ENCODE results near the gene PMP22.
A peak's percentile ranks its signal among the peaks of the same experiment; 100 is the strongest.

The PMP22 gene

GRCh38 chr17:15260376-15261257 is 4.5 kb downstream of the PMP22 start:
- TF ChIP-seq, protein P1, sequence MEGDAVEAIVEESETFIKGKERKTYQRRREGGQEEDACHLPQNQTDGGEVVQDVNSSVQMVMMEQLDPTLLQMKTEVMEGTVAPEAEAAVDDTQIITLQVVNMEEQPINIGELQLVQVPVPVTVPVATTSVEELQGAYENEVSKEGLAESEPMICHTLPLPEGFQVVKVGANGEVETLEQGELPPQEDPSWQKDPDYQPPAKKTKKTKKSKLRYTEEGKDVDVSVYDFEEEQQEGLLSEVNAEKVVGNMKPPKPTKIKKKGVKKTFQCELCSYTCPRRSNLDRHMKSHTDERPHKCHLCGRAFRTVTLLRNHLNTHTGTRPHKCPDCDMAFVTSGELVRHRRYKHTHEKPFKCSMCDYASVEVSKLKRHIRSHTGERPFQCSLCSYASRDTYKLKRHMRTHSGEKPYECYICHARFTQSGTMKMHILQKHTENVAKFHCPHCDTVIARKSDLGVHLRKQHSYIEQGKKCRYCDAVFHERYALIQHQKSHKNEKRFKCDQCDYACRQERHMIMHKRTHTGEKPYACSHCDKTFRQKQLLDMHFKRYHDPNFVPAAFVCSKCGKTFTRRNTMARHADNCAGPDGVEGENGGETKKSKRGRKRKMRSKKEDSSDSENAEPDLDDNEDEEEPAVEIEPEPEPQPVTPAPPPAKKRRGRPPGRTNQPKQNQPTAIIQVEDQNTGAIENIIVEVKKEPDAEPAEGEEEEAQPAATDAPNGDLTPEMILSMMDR (IDR thresholded peaks at IDR 0.05; ENCODE audit: control insufficient read depth, extremely low read depth, insufficient read depth), result peak; percentile 94
- peak; percentile 61 for DNase-seq (ENCODE audit: low read depth)
- peak overlapping the region; percentile 46 for H3K4me3 ChIP-seq (ENCODE audit: low read depth, low read length)

DNA sequence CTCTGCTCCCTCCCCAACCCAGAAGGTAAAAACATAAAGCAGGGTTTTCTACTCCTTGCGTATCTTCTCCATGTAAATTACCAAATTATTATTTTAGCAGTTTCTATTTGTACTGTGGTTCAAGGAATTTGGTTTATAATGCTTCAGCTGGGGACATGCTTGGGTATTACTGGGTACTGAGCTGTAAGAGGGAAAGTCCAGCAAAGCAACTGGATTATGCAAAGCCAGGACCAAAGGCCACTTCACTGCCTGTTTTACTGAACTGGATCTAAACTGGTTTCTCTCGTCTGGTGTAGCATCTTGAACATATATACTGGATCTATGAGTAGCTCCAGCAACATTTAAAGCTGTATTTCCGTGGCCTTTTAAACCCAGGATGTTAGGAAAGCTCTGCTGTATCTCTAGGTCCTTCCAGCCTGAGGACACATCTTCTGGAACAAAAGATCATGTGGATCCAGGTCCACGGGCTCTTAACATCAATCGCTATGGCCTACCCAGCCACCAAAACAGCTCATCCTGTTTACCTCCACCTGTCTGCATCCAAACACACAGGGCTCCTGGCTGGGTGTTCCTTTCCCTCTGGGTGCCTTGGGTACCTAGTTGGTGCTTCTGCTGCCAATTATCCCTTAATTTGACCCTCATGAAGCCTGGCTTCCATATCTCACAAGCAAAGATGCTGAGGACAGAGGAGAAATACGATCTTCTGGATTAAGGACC is 7.2 kb downstream of the PMP22 start:
- TF ChIP-seq, protein P1 (IDR thresholded peaks at IDR 0.05; ENCODE audit: control insufficient read depth, extremely low read depth, insufficient read depth), result no peak

GRCh38 chr17:15257258-15257788 is 7.8 kb downstream of the PMP22 start:
- TF ChIP-seq, protein P1 (IDR thresholded peaks at IDR 0.05; ENCODE audit: control insufficient read depth, extremely low read depth, insufficient read depth), result peak; percentile 83
- DNase-seq (ENCODE audit: low read depth), result no peak
- H3K4me3 ChIP-seq (ENCODE audit: low read depth, low read length), result no peak overlapping the region

More for the DNA sequence above, 7.2 kb downstream of the PMP22 start:
- no peak overlapping the region for H3K4me3 ChIP-seq (ENCODE audit: low read depth, low read length)
- DNase-seq (ENCODE audit: low read depth), result no peak

- no peak for DNase-seq (ENCODE audit: low read depth)
- no peak overlapping the region for H3K4me3 ChIP-seq (ENCODE audit: low read depth, low read length)
- TF ChIP-seq, protein P1 (IDR thresholded peaks at IDR 0.05; ENCODE audit: control insufficient read depth, extremely low read depth, insufficient read depth), result no peak
These were observed 8.4 kb downstream of the PMP22 start for GRCh38 chr17:15256689-15257088.

DNA sequence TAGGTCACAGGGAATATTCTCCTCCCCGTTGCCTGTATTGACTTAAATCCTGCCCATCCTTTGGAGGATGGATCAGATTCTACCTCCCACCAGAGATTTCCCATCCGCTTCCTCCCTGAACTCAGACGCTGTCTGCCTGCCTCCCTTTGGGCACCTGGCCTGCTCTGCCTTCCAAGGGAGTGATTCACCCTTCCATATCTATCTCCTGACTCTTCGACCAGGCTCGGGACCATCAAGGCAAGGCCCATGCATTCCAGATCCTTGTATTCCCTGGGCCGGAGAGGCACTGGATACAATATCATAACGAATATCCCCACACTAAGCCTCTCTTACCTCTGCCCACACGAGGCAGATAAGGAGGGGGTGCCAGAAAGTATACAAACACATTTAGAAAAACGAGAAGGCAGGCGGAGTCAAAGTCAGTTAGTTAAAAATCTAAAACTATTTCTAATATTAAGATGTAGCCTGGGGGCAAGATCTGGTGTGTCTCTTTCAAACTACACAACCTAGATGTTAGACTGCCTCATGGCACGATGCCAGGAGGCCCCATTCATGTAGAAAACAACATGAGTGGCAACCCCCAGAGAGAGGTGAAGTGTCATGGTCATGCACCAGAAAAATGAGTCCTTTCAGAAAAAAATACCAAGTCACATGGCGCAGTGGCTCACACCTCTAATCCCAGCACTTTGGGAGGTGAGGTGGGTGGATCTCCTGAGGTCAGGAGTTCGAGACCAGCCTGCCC is 9.2 kb downstream of the PMP22 start:
- no peak overlapping the region for H3K4me3 ChIP-seq (ENCODE audit: low read depth, low read length)
- TF ChIP-seq, protein P1 (IDR thresholded peaks at IDR 0.05; ENCODE audit: control insufficient read depth, extremely low read depth, insufficient read depth), result no peak
- no peak for DNase-seq (ENCODE audit: low read depth)

- no peak overlapping the region for H3K4me3 ChIP-seq (ENCODE audit: low read depth, low read length)
- DNase-seq (ENCODE audit: low read depth), result no peak
- TF ChIP-seq, protein P1 (IDR thresholded peaks at IDR 0.05; ENCODE audit: control insufficient read depth, extremely low read depth, insufficient read depth), result no peak
These were observed 14.8 kb downstream of the PMP22 start for GRCh38 chr17:15250135-15250860.
